ENCODE measurements around the gene MASTL.

Gene MASTL

GRCh38 chr10:27155066-27155754, at the start of gene MASTL:
TSS of gene MASTL (plus strand) at chr10:27155352. CDS start at chr10:27155427, 75 bp downstream.
- DNase-seq, result peak; percentile 90 to 95 (median 93)

- DNase-seq, result no peak
Measured at GRCh38 chr10:27108165-27108564, 47.0 kb upstream of the MASTL start.

GRCh38 chr10:27134371-27134770, 20.8 kb upstream of the MASTL start:
- DNase-seq, result no peak

GRCh38 chr10:27138277-27138676, 16.9 kb upstream of the MASTL start:
- DNase-seq, result no peak

GRCh38 chr10:27143686-27144085, 11.5 kb upstream of the MASTL start:
- DNase-seq, result no peak

- no peak for DNase-seq
Measured at GRCh38 chr10:27145937-27146336, 9.2 kb upstream of the MASTL start.

- no peak for DNase-seq
Measured at GRCh38 chr10:27147701-27148100, 7.5 kb upstream of the MASTL start.

GRCh38 chr10:27150261-27150660, 4.9 kb upstream of the MASTL start:
- DNase-seq, result no peak

GRCh38 chr10:27152687-27153086, 2.5 kb upstream of the MASTL start:
- DNase-seq, result no peak

- DNase-seq, result no peak
Measured at GRCh38 chr10:27153329-27153728, 1.8 kb upstream of the MASTL start.

- no peak for DNase-seq
Measured at GRCh38 chr10:27153845-27154193, 1.3 kb upstream of the MASTL start.

GRCh38 chr10:27156566-27156965, 1.4 kb downstream of the MASTL start:
- peak in 1 of 6 experiments; percentile 1 for DNase-seq

GRCh38 chr10:27157150-27157549, 2.0 kb downstream of the MASTL start:
- DNase-seq, result no peak

- DNase-seq, result no peak
Measured at GRCh38 chr10:27158421-27158820, 3.3 kb downstream of the MASTL start.

- DNase-seq, result no peak
Measured at GRCh38 chr10:27169849-27170248, 14.7 kb downstream of the MASTL start.

- no peak for DNase-seq
Measured at GRCh38 chr10:27188259-27188658, 33.1 kb downstream of the MASTL start.

GRCh38 chr10:27188897-27189296, 33.7 kb downstream of the MASTL start:
- DNase-seq, result no peak

- no peak for DNase-seq
Measured at GRCh38 chr10:27190508-27190907, 35.4 kb downstream of the MASTL start.

- no peak for DNase-seq
Measured at GRCh38 chr10:27192284-27192683, 37.1 kb downstream of the MASTL start.

GRCh38 chr10:27197980-27198620, 42.9 kb downstream of the MASTL start:
- no peak for DNase-seq

- no peak for DNase-seq
Measured at GRCh38 chr10:27203806-27204205, 48.7 kb downstream of the MASTL start.

- DNase-seq, result no peak
Measured at GRCh38 chr10:27207350-27207749, 52.2 kb downstream of the MASTL start.

- DNase-seq, result peak in 5 of 6 experiments; percentile 5 to 58 (median 29)
Measured at GRCh38 chr10:27223964-27224363, 68.8 kb downstream of the MASTL start.

- DNase-seq, result no peak
Measured at GRCh38 chr10:27225011-27225590, 69.9 kb downstream of the MASTL start.
